SK-N-SH (cell line): ENCODE data around the gene HLA-DQA1.

ENCODE experiments used
- JUND ChIP-seq: IDR thresholded peaks from 2 replicates; pipeline ENCODE4 v1.4.0; 2012
- NFIC ChIP-seq: IDR thresholded peaks from 2 replicates; pipeline ENCODE4 v1.4.0; 2012; ENCODE audit warnings: borderline replicate concordance
- POLR2AphosphoS5 ChIP-seq: IDR thresholded peaks from 2 replicates; pipeline ENCODE4 v1.6.1; 2012; ENCODE audit warnings: low read depth, low read length
- TF ChIP-seq, protein P1 (sequence below): fragments of 200-600 bp; sonication (generic); IDR thresholded peaks from 2 replicates; pipeline ENCODE4 v1.6.1; 2017; ENCODE audit warnings: antibody characterized with exemption, mild to moderate bottlenecking, moderate library complexity

- TF ChIP-seq NFIC = no peak
- TF ChIP-seq POLR2AphosphoS5 = no peak
- TF ChIP-seq, protein P1, sequence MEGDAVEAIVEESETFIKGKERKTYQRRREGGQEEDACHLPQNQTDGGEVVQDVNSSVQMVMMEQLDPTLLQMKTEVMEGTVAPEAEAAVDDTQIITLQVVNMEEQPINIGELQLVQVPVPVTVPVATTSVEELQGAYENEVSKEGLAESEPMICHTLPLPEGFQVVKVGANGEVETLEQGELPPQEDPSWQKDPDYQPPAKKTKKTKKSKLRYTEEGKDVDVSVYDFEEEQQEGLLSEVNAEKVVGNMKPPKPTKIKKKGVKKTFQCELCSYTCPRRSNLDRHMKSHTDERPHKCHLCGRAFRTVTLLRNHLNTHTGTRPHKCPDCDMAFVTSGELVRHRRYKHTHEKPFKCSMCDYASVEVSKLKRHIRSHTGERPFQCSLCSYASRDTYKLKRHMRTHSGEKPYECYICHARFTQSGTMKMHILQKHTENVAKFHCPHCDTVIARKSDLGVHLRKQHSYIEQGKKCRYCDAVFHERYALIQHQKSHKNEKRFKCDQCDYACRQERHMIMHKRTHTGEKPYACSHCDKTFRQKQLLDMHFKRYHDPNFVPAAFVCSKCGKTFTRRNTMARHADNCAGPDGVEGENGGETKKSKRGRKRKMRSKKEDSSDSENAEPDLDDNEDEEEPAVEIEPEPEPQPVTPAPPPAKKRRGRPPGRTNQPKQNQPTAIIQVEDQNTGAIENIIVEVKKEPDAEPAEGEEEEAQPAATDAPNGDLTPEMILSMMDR = no peak
- TF ChIP-seq JUND = no peak
These were observed 3.9 kb downstream of the HLA-DQA1 start for GRCh38 chr6:32641122-32641521.
